Left lung (tissue), 10 donors: ENCODE measurements around the gene GP2. TPM values are rescaled to one million over a fixed set of nuclear protein-coding genes. Genes with fewer than 3 reads are reported as not detected.
"Not testable (repeated sequence)": the region's sequence is repeated elsewhere in the genome, so short reads cannot be mapped to it uniquely, and the experiment has no call there.

Experiments
- ATAC-seq: fragments of 200-7000 bp; cut with Tn5 transposase; one replicate; pipeline ENCODE4 v1.9.1; 2020; ENCODE audit warnings: moderate library complexity
- DNase-seq, 4 donors: peaks; one replicate each; pipeline ENCODE4 v3.0.0-alpha.2; 2013 to 2020
- H3K27ac ChIP-seq, 2 donors: fragments of 200-600 bp; sonication (generic) in 1 of 2; one replicate each; pipeline versions ENCODE4 v1.5.0 to v1.8.0; 2020 to 2021
- H3K27me3 ChIP-seq, 2 donors: fragments of 200-600 bp; sonication (generic) in 1 of 2; one replicate each; pipeline versions ENCODE4 v1.5.0 to v1.8.0; 2020 to 2021
- H3K36me3 ChIP-seq, 2 donors: fragments of 200-600 bp; sonication (generic) in 1 of 2; one replicate each; pipeline versions ENCODE4 v1.5.0 to v1.8.0; 2020 to 2021
- H3K4me1 ChIP-seq, 2 donors: fragments of 200-600 bp; one replicate each; pipeline ENCODE4 v1.8.0; 2021
- H3K4me3 ChIP-seq, 2 donors: fragments of 200-600 bp; sonication (generic) in 1 of 2; one replicate each; pipeline versions ENCODE4 v1.5.0 to v1.8.0; 2020 to 2021; ENCODE audit warnings: mild to moderate bottlenecking in 1 of 2
- H3K9me3 ChIP-seq, 2 donors: fragments of 200-600 bp; sonication (generic) in 1 of 2; one replicate each; pipeline versions ENCODE4 v1.5.0 to v1.8.0; 2020 to 2021
- CTCF ChIP-seq, 2 donors: fragments of 200-600 bp; sonication (generic) in 1 of 2; IDR thresholded peaks; one replicate each; pipeline versions ENCODE4 v1.5.0 to v1.8.0; 2021; ENCODE audit warnings: antibody characterized with exemption in 2 of 2
- intact Hi-C, 2 donors: fragments of 100-400 bp; cut with DNase I; formaldehyde crosslinking; loops; one replicate each; pipeline versions ENCODE4 v1.11.2 to v1.14.2; 2022
- polyA plus RNA-seq, 6 donors: library from polyadenylated mRNA; unstranded; fragments of 120-200 nt; gene quantifications; one replicate each; pipeline ENCODE4 v1.2.1, GENCODE V29; 2013; ENCODE audit not compliant: insufficient read length in 6 of 6
- total RNA-seq, 2 donors: library from RNA; stranded (reverse); fragmentation: NEBNext Ultra II Directional; extraction: Animal tissue kit (Norgen Biotek cat#: 25700); gene quantifications; one replicate each; pipeline ENCODE4 v1.2.1, GENCODE V29; 2021
- donor health status: DM: no; HTN: yes; CAD: no.
- donor health status: DM: no; HTN: no; CAD: no.

The GP2 gene
- total and polyA plus RNA-seq, 8 donors = 0.07 to 0.24 (median 0.10) TPM; not detected in 4

- H3K27me3 ChIP-seq = no peaks in the 10 kb centered on the region
- no peaks in the 10 kb centered on the region for H3K9me3 ChIP-seq
- ATAC-seq (no peak), DNase-seq (no peak)
- TF ChIP-seq CTCF (IDR thresholded peaks at IDR 0.05) = no peak
- no peak overlapping the region for H3K4me3 ChIP-seq
- intact Hi-C loops = no loop called here
- H3K36me3 ChIP-seq = no peaks in the 10 kb centered on the region
- no peak overlapping the region for H3K27ac ChIP-seq
- no peaks in the 10 kb centered on the region for H3K4me1 ChIP-seq
These were observed 992 bp downstream of the GP2 start for GRCh38 chr16:20326321-20326720.

- Histone ChIP-seq H3K4me1 (no peaks in the 10 kb centered on the region), H3K27me3 (no peaks in the 10 kb centered on the region), H3K4me3 (no peak overlapping the region), H3K27ac (no peak overlapping the region), H3K9me3 (no peaks in the 10 kb centered on the region), H3K36me3 (no peaks in the 10 kb centered on the region)
- no peak for TF ChIP-seq CTCF (IDR thresholded peaks at IDR 0.05)
- ATAC-seq (no peak), DNase-seq (no peak)
- intact Hi-C loops = no loop called here
These were observed 2.3 kb downstream of the GP2 start for GRCh38 chr16:20325005-20325404.

- ATAC-seq (no peak), DNase-seq (no peak)
- H3K27ac ChIP-seq = no peak overlapping the region
- H3K4me1 ChIP-seq = no peaks in the 10 kb centered on the region
- no peaks in the 10 kb centered on the region for H3K27me3 ChIP-seq
- H3K9me3 ChIP-seq = no peaks in the 10 kb centered on the region
- TF ChIP-seq CTCF (IDR thresholded peaks at IDR 0.05) = no peak
- H3K4me3 ChIP-seq = no peak overlapping the region
- intact Hi-C loops = no loop called here
- H3K36me3 ChIP-seq = no peaks in the 10 kb centered on the region
These were observed 3.7 kb downstream of the GP2 start for GRCh38 chr16:20323591-20324117.

GRCh38 chr16:20322696-20323095, 4.6 kb downstream of the GP2 start:
- no peak for TF ChIP-seq CTCF (IDR thresholded peaks at IDR 0.05)
- Histone ChIP-seq H3K4me1 (no peaks in the 10 kb centered on the region), H3K27ac (no peak overlapping the region), H3K9me3 (no peaks in the 10 kb centered on the region), H3K36me3 (no peaks in the 10 kb centered on the region), H3K4me3 (no peak overlapping the region), H3K27me3 (no peaks in the 10 kb centered on the region)
- DNase-seq (no peak), ATAC-seq (no peak)
- intact Hi-C loops = no loop called here

GRCh38 chr16:20321671-20322070, 5.6 kb downstream of the GP2 start:
- H3K4me1 ChIP-seq = no peaks in the 10 kb centered on the region
- intact Hi-C loops = no loop called here
- no peak overlapping the region for H3K4me3 ChIP-seq
- no peak for TF ChIP-seq CTCF (IDR thresholded peaks at IDR 0.05)
- DNase-seq = no peak
- H3K9me3 ChIP-seq = no peaks in the 10 kb centered on the region
- no peaks in the 10 kb centered on the region for H3K27me3 ChIP-seq
- no peak overlapping the region for H3K27ac ChIP-seq
- no peak for ATAC-seq
- no peaks in the 10 kb centered on the region for H3K36me3 ChIP-seq

GRCh38 chr16:20321051-20321450, 6.3 kb downstream of the GP2 start:
- H3K27ac ChIP-seq, H3K4me3 ChIP-seq, DNase-seq, H3K36me3 ChIP-seq, H3K9me3 ChIP-seq, intact Hi-C loops, H3K4me1 ChIP-seq, ATAC-seq, H3K27me3 ChIP-seq: not testable (repeated sequence)
